Measurements from ENCODE around the gene TXK. TPM values are rescaled to one million over a fixed set of nuclear protein-coding genes. Genes with fewer than 3 reads are reported as not detected.

TXK gene
- total RNA-seq, 1 donor, result 0.90 TPM

- TF ChIP-seq, protein P1, sequence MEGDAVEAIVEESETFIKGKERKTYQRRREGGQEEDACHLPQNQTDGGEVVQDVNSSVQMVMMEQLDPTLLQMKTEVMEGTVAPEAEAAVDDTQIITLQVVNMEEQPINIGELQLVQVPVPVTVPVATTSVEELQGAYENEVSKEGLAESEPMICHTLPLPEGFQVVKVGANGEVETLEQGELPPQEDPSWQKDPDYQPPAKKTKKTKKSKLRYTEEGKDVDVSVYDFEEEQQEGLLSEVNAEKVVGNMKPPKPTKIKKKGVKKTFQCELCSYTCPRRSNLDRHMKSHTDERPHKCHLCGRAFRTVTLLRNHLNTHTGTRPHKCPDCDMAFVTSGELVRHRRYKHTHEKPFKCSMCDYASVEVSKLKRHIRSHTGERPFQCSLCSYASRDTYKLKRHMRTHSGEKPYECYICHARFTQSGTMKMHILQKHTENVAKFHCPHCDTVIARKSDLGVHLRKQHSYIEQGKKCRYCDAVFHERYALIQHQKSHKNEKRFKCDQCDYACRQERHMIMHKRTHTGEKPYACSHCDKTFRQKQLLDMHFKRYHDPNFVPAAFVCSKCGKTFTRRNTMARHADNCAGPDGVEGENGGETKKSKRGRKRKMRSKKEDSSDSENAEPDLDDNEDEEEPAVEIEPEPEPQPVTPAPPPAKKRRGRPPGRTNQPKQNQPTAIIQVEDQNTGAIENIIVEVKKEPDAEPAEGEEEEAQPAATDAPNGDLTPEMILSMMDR (IDR thresholded peaks at IDR 0.05; ENCODE audit: insufficient read depth, low read length), result peak; percentile 18
- no peak overlapping the region for H3K4me3 ChIP-seq (ENCODE audit: low read depth, low read length)
- DNase-seq (ENCODE audit: low read depth), result peak; percentile 7
These were observed 4.6 kb downstream of the TXK start for GRCh38 chr4:48129307-48130014.

DNA sequence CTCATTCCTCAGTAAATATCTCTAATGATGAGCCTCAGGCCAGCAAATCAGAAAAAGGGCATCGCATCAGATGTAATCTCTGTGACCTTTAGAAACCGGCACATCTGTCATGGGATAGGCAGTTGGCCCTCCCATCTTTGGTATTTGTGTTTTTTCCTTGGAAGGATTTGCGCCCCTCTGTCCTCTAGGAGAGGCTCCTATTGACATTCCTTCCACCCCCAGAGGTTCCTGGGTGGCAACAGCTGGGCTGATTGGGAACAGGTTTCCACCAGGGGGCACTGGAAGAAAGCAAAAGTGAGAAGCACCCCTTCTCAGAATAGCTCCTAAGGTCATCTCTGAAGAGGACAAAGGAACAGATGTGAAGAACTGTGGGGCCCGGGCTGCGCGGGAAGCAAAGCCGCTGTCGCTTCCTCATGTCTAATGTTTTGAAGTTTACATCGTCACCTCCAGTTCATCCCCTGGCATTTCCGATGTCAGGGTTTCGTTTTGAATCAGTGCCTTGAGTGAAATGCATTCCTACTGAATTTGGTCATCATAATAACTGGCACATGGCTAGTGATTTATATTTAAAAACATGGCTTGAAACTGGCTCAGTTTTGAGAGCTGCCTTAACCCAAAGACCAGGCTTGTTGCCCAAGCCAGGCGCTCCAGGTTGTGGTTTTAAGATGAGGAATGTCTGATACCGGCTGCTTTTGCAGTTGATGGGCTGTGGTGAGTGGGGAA lies 6.2 kb downstream of the TXK start:
- peak; percentile 97 for DNase-seq (ENCODE audit: low read depth)
- TF ChIP-seq, protein P1 (IDR thresholded peaks at IDR 0.05; ENCODE audit: insufficient read depth, low read length), result peak; percentile 65
- peak overlapping the region; percentile 15 for H3K4me3 ChIP-seq (ENCODE audit: low read depth, low read length)

DNA sequence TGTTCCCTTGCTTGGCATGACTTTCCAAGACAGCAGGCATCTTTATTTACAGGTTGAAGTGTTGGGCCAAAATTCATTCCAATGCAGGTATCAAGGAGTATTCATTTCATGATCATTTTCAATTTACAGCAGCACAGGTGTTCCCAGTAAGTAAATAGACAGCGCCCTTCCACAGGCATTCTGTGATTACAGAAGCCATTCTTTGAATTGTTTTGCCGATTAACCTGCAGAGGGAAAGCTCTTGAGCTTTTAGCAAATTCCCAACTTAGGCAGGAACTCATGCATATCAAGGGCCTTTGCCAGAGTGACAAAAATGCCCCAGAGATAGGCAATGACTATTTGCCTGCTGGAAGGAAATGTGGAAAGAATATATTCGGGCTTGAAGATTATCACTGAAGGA lies 6.8 kb downstream of the TXK start:
- DNase-seq (ENCODE audit: low read depth), result no peak
- no peak overlapping the region for H3K4me3 ChIP-seq (ENCODE audit: low read depth, low read length)
- TF ChIP-seq, protein P1 (IDR thresholded peaks at IDR 0.05; ENCODE audit: insufficient read depth, low read length), result no peak

GRCh38 chr4:48126621-48127020 lies 7.4 kb downstream of the TXK start:
- no peak for DNase-seq (ENCODE audit: low read depth)
- H3K4me3 ChIP-seq (ENCODE audit: low read depth, low read length), result no peak overlapping the region
- TF ChIP-seq, protein P1 (IDR thresholded peaks at IDR 0.05; ENCODE audit: insufficient read depth, low read length), result no peak

DNA sequence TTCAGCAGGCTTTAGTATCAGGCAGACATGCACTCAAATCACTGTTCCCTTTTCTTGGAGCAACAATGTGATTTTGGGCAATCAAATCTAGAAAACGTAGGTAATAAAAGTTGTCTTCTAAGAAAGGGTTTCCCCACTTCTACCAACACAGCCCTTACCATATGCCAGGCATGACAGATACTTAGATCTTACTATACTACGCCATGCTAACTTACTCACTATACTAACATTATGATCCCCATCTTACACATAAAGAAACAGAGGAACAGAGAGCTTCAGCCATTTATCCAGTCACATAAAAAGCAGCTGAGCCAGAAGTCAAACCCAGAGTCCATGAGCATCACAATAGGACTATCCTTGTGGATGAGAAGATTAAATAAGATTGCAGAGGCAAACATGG lies 9.2 kb downstream of the TXK start:
- H3K4me3 ChIP-seq (ENCODE audit: low read depth, low read length), result no peak overlapping the region
- TF ChIP-seq, protein P1 (IDR thresholded peaks at IDR 0.05; ENCODE audit: insufficient read depth, low read length), result no peak
- DNase-seq (ENCODE audit: low read depth), result no peak

GRCh38 chr4:48122756-48123155 lies 11.3 kb downstream of the TXK start:
- H3K4me3 ChIP-seq (ENCODE audit: low read depth, low read length), result no peak overlapping the region
- TF ChIP-seq, protein P1 (IDR thresholded peaks at IDR 0.05; ENCODE audit: insufficient read depth, low read length), result no peak
- DNase-seq (ENCODE audit: low read depth), result no peak

Data from fibroblast of the aortic adventitia (primary cell).